ENCODE data around the gene PDE11A. TPM values are rescaled to one million over a fixed set of nuclear protein-coding genes. Genes with fewer than 3 reads are reported as not detected.

Gene PDE11A
- total and polyA plus RNA-seq, 4 donors = 1.0 to 5.9 (median 1.7) TPM

DNA sequence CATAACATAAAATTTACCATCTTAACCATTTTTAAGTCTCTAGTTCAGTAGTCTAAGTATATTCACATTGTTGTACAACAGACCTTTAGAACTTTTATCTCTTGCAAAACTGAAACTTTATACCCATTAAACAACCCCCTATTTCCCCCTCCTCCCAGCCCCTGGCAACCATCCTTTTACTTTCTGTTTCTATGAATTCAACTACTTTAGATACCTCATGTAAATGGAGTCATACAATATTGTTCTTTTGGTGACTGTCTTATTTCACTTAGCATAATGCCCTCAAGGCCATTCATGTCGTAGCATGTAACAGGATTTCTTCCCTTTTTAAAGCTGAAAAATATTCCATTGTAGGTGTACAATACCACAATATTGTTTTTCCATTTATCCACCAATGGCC, 129.8 kb downstream of the PDE11A start:
- TF ChIP-seq, protein P1, sequence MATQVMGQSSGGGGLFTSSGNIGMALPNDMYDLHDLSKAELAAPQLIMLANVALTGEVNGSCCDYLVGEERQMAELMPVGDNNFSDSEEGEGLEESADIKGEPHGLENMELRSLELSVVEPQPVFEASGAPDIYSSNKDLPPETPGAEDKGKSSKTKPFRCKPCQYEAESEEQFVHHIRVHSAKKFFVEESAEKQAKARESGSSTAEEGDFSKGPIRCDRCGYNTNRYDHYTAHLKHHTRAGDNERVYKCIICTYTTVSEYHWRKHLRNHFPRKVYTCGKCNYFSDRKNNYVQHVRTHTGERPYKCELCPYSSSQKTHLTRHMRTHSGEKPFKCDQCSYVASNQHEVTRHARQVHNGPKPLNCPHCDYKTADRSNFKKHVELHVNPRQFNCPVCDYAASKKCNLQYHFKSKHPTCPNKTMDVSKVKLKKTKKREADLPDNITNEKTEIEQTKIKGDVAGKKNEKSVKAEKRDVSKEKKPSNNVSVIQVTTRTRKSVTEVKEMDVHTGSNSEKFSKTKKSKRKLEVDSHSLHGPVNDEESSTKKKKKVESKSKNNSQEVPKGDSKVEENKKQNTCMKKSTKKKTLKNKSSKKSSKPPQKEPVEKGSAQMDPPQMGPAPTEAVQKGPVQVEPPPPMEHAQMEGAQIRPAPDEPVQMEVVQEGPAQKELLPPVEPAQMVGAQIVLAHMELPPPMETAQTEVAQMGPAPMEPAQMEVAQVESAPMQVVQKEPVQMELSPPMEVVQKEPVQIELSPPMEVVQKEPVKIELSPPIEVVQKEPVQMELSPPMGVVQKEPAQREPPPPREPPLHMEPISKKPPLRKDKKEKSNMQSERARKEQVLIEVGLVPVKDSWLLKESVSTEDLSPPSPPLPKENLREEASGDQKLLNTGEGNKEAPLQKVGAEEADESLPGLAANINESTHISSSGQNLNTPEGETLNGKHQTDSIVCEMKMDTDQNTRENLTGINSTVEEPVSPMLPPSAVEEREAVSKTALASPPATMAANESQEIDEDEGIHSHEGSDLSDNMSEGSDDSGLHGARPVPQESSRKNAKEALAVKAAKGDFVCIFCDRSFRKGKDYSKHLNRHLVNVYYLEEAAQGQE (IDR thresholded peaks at IDR 0.05) = no peak
- TF ChIP-seq, protein P2, sequence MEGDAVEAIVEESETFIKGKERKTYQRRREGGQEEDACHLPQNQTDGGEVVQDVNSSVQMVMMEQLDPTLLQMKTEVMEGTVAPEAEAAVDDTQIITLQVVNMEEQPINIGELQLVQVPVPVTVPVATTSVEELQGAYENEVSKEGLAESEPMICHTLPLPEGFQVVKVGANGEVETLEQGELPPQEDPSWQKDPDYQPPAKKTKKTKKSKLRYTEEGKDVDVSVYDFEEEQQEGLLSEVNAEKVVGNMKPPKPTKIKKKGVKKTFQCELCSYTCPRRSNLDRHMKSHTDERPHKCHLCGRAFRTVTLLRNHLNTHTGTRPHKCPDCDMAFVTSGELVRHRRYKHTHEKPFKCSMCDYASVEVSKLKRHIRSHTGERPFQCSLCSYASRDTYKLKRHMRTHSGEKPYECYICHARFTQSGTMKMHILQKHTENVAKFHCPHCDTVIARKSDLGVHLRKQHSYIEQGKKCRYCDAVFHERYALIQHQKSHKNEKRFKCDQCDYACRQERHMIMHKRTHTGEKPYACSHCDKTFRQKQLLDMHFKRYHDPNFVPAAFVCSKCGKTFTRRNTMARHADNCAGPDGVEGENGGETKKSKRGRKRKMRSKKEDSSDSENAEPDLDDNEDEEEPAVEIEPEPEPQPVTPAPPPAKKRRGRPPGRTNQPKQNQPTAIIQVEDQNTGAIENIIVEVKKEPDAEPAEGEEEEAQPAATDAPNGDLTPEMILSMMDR (IDR thresholded peaks at IDR 0.05; ENCODE audit: low read depth, low read length, missing input control) = no peak
- TF ChIP-seq, protein P3, sequence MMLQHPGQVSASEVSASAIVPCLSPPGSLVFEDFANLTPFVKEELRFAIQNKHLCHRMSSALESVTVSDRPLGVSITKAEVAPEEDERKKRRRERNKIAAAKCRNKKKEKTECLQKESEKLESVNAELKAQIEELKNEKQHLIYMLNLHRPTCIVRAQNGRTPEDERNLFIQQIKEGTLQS (IDR thresholded peaks at IDR 0.05) = no peak
- TF ChIP-seq FOXA1 (IDR thresholded peaks at IDR 0.05) (no peak), GABPA (IDR thresholded peaks at IDR 0.05 in 1 of 2, conservative IDR thresholded peaks at IDR 0.05 in 1 of 2) (no peak), SP1 (IDR thresholded peaks at IDR 0.05) (no peak), FOXA2 (IDR thresholded peaks at IDR 0.05) (no peak), NR2F2 (IDR thresholded peaks at IDR 0.05) (no peak), EGR1 (IDR thresholded peaks at IDR 0.05; ENCODE audit: low read depth in 2 of 2) (no peak)
- TF ChIP-seq, protein P4, sequence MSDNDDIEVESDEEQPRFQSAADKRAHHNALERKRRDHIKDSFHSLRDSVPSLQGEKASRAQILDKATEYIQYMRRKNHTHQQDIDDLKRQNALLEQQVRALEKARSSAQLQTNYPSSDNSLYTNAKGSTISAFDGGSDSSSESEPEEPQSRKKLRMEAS (IDR thresholded peaks at IDR 0.05) = no peak
- DNase-seq (ENCODE audit: low spot score) = no peak
- Histone ChIP-seq H3K36me3 (ENCODE audit: control insufficient read depth in 4 of 4, insufficient read depth in 3 of 4, low read depth in 1 of 4, low read length in 3 of 4) (no peaks in the 10 kb centered on the region), H3K27me3 (ENCODE audit: control insufficient read depth in 4 of 4, insufficient read depth in 4 of 4, low read length in 3 of 4) (no peaks in the 10 kb centered on the region), H3K4me3 (ENCODE audit: low read depth in 1 of 3, low read length in 3 of 3) (no peak overlapping the region), H3K9ac (ENCODE audit: low read depth in 1 of 2, low read length in 2 of 2) (no peak overlapping the region), H3K4me1 (ENCODE audit: control insufficient read depth in 4 of 4, insufficient read depth in 4 of 4, low read length in 3 of 4) (peaks cover 0 to 5% (median 0%) of the 10 kb centered on the region in 4 donors), H3K9me3 (ENCODE audit: control insufficient read depth in 4 of 4, low read length in 3 of 4) (no peaks in the 10 kb centered on the region), H3K27ac (ENCODE audit: low read depth in 1 of 2, low read length in 2 of 2) (no peak overlapping the region)
- 76% methylated on average over 1 of the region's 1 CpG for WGBS

DNA sequence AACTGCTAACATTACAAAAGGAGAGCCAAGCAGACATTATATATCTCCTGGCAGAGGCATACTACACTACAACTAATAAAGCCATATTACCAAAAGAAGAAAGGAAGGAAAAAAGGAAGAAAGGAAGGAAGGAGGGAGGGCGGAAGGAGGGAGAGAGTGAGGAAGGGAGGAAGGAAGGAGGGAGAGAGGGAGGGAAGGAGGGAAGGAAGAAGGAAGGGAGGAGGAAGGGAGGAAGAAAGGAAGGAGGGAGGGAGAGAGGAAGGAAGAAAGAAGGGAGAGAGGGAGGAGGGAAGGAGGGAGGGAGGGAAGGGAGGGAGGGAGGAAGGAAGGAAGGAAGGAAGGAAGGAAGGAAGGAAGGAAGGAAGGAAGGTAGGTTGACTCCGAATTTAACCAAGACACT, 133.4 kb downstream of the PDE11A start:
- H3K9me3 ChIP-seq (ENCODE audit: control insufficient read depth in 4 of 4, low read length in 3 of 4) = no peaks in the 10 kb centered on the region
- H3K36me3 ChIP-seq (ENCODE audit: control insufficient read depth in 4 of 4, insufficient read depth in 3 of 4, low read depth in 1 of 4, low read length in 3 of 4) = no peaks in the 10 kb centered on the region
- no peak overlapping the region for H3K27ac ChIP-seq (ENCODE audit: low read depth in 1 of 2, low read length in 2 of 2)
- no peak overlapping the region for H3K9ac ChIP-seq (ENCODE audit: low read depth in 1 of 2, low read length in 2 of 2)
- H3K4me1 ChIP-seq (ENCODE audit: control insufficient read depth in 4 of 4, insufficient read depth in 4 of 4, low read length in 3 of 4) = peaks cover 0 to 5% (median 0%) of the 10 kb centered on the region in 4 donors
- 91% methylated on average over 2 of the region's 2 CpGs for WGBS
- no peaks in the 10 kb centered on the region for H3K27me3 ChIP-seq (ENCODE audit: control insufficient read depth in 4 of 4, insufficient read depth in 4 of 4, low read length in 3 of 4)
- no peak for DNase-seq (ENCODE audit: low spot score)
- TF ChIP-seq GABPA (IDR thresholded peaks at IDR 0.05 in 1 of 2, conservative IDR thresholded peaks at IDR 0.05 in 1 of 2) (no peak), RAD21 (IDR thresholded peaks at IDR 0.05) (no peak), JUND (IDR thresholded peaks at IDR 0.05) (no peak), NR2F2 (IDR thresholded peaks at IDR 0.05) (no peak), TAF1 (conservative IDR thresholded peaks at IDR 0.05) (no peak), FOXA1 (IDR thresholded peaks at IDR 0.05) (no peak), HNF4A (conservative IDR thresholded peaks at IDR 0.05) (no peak), FOXA2 (IDR thresholded peaks at IDR 0.05) (no peak), HNF4G (IDR thresholded peaks at IDR 0.05) (no peak)
- TF ChIP-seq, protein P3 (IDR thresholded peaks at IDR 0.05) = no peak
- TF ChIP-seq, protein P4 (IDR thresholded peaks at IDR 0.05) = no peak
- TF ChIP-seq, protein P5, sequence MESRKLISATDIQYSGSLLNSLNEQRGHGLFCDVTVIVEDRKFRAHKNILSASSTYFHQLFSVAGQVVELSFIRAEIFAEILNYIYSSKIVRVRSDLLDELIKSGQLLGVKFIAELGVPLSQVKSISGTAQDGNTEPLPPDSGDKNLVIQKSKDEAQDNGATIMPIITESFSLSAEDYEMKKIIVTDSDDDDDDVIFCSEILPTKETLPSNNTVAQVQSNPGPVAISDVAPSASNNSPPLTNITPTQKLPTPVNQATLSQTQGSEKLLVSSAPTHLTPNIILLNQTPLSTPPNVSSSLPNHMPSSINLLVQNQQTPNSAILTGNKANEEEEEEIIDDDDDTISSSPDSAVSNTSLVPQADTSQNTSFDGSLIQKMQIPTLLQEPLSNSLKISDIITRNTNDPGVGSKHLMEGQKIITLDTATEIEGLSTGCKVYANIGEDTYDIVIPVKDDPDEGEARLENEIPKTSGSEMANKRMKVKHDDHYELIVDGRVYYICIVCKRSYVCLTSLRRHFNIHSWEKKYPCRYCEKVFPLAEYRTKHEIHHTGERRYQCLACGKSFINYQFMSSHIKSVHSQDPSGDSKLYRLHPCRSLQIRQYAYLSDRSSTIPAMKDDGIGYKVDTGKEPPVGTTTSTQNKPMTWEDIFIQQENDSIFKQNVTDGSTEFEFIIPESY (IDR thresholded peaks at IDR 0.05) = no peak
- TF ChIP-seq, protein P2 (IDR thresholded peaks at IDR 0.05; ENCODE audit: low read depth, low read length, missing input control) = no peak
- H3K4me3 ChIP-seq (ENCODE audit: low read depth in 1 of 3, low read length in 3 of 3) = no peak overlapping the region
